Endothelial cell of umbilical vein (primary cell): ENCODE data around the gene APMAP.

Experiments used
- EZH2 ChIP-seq: IDR thresholded peaks from 2 replicates; pipeline ENCODE4 v1.6.1; 2012; ENCODE audit warnings: borderline replicate concordance, low read depth, mild to moderate bottlenecking, moderate library complexity, low read length, inconsistent platforms; ENCODE audit not compliant: severe bottlenecking
- FOS ChIP-seq: IDR thresholded peaks from 2 replicates; pipeline ENCODE4 v1.6.1; 2011; ENCODE audit warnings: mild to moderate bottlenecking, low read length, moderate library complexity, borderline replicate concordance; ENCODE audit not compliant: insufficient read depth
- GATA2 ChIP-seq: IDR thresholded peaks from 2 replicates; pipeline ENCODE4 v1.7.0; 2011; ENCODE audit warnings: low read depth, mild to moderate bottlenecking, moderate library complexity, mixed read lengths, low read length; ENCODE audit not compliant: insufficient read length, insufficient read depth
- JUN ChIP-seq: IDR thresholded peaks from 2 replicates; pipeline ENCODE4 v1.6.1; 2011; ENCODE audit warnings: borderline replicate concordance, low read depth; ENCODE audit not compliant: insufficient read length, insufficient read depth
- MYC ChIP-seq: IDR thresholded peaks from one replicate; pipeline ENCODE4 v1.6.1; 2011; ENCODE audit warnings: mild to moderate bottlenecking, low read depth, low read length
- POLR2A ChIP-seq: IDR thresholded peaks from 2 replicates; pipeline ENCODE4 v1.6.1; 2012; ENCODE audit warnings: low read depth, mild to moderate bottlenecking, control low read depth, low read length
- POLR2AphosphoS5 ChIP-seq: IDR thresholded peaks from 2 replicates; pipeline ENCODE4 v1.6.1; 2012; ENCODE audit warnings: low read depth, mild to moderate bottlenecking, control low read depth, low read length, moderate library complexity; ENCODE audit not compliant: insufficient read depth
- TF ChIP-seq, protein P1 (sequence below), 2 donors: IDR thresholded peaks; 1 replicate in 1 of 2; 2 replicates in 1 of 2; pipeline ENCODE4 v1.5.1; 2011; ENCODE audit warnings: low read length in 2 of 2, mild to moderate bottlenecking in 2 of 2, moderate library complexity in 2 of 2, control low read depth in 1 of 2, inconsistent platforms in 1 of 2, low read depth in 1 of 2; ENCODE audit not compliant: insufficient read depth in 1 of 2; ENCODE audit errors: extremely low read depth in 1 of 2
- TF ChIP-seq, protein P2 (sequence below): IDR thresholded peaks from 2 replicates; pipeline ENCODE4 v1.6.1; 2011; ENCODE audit not compliant: insufficient read depth, insufficient read length

DNA sequence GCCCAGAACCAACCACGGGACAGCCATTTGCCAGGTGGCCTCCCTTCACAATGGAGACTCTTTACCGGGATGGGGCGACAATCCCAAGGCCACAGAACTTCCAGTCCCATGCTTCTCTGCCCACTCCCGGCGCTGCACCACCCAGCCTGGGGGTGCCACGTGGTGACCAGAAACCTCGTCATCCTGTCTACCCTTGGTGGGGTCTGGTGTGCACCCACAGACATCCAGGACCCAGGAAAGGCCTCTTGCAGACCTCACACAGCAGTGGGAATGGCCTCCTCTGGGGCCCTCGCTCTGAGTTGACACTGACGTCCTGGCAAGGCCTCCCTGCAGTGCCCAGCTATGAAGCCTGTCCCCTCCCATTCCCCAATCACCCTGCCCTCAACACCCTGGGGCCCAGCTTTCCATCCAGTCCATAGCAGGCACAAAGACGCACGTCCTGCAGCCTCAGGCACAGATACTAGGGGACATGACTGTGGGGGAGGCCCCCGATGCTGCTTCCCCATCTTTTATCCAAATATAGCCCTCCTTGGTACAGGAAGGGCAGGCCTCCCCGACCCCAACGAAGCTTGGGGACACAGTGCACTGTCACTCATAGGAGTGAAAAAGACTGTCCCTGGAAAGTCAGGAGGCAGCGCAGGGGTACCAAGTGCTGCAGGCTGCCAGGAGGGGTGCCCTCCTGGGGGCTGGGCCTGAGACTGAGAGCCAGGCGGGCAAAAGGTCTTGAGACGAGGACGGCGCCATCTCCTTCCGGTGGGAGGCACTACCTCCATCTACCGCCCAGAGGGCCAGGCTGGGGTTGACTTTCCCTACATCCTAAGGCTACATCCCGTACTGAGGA is 36.3 kb downstream of the APMAP start:
- TF ChIP-seq, protein P1, sequence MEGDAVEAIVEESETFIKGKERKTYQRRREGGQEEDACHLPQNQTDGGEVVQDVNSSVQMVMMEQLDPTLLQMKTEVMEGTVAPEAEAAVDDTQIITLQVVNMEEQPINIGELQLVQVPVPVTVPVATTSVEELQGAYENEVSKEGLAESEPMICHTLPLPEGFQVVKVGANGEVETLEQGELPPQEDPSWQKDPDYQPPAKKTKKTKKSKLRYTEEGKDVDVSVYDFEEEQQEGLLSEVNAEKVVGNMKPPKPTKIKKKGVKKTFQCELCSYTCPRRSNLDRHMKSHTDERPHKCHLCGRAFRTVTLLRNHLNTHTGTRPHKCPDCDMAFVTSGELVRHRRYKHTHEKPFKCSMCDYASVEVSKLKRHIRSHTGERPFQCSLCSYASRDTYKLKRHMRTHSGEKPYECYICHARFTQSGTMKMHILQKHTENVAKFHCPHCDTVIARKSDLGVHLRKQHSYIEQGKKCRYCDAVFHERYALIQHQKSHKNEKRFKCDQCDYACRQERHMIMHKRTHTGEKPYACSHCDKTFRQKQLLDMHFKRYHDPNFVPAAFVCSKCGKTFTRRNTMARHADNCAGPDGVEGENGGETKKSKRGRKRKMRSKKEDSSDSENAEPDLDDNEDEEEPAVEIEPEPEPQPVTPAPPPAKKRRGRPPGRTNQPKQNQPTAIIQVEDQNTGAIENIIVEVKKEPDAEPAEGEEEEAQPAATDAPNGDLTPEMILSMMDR (IDR thresholded peaks at IDR 0.05; ENCODE audit: extremely low read depth in 1 of 2, insufficient read depth in 1 of 2, low read depth in 1 of 2, low read length in 2 of 2), result no peak
- TF ChIP-seq POLR2AphosphoS5 (no peak), POLR2A (no peak), EZH2 (no peak), MYC (no peak), JUN (no peak), GATA2 (no peak), FOS (no peak)
- TF ChIP-seq, protein P2, sequence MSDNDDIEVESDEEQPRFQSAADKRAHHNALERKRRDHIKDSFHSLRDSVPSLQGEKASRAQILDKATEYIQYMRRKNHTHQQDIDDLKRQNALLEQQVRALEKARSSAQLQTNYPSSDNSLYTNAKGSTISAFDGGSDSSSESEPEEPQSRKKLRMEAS, result no peak
